Activated T-cell treated with anti-CD3 and anti-CD28 coated beads, Interleukin-2, amount 50 U/mL, for 24 hours (primary cell): ENCODE data around the gene POLN.
"Not testable (repeated sequence)": the region's sequence is repeated elsewhere in the genome, so short reads cannot be mapped to it uniquely, and the experiment has no call there.

Source experiments
- DNase-seq: peaks from one replicate; pipeline ENCODE4 v3.0.0-alpha.2; 2020
- H3K27ac Mint-ChIP-seq: 2 replicates; pipeline ENCODE4 v1.8.0; 2020; ENCODE audit warnings: mild to moderate bottlenecking, mixed read lengths
- H3K27me3 Mint-ChIP-seq: 2 replicates; pipeline ENCODE4 v1.8.0; 2020; ENCODE audit warnings: mixed read lengths
- H3K36me3 Mint-ChIP-seq: 2 replicates; pipeline ENCODE4 v1.8.0; 2020; ENCODE audit warnings: low read depth, mixed read lengths
- H3K4me1 Mint-ChIP-seq: 2 replicates; pipeline ENCODE4 v1.8.0; 2020; ENCODE audit warnings: low read depth, mixed read lengths
- H3K4me3 Mint-ChIP-seq: 2 replicates; pipeline ENCODE4 v1.8.0; 2020; ENCODE audit warnings: mild to moderate bottlenecking, moderate library complexity, mixed read lengths
- H3K9me3 Mint-ChIP-seq: 2 replicates; pipeline ENCODE4 v1.8.0; 2020; ENCODE audit warnings: mixed read lengths

Gene POLN

DNA sequence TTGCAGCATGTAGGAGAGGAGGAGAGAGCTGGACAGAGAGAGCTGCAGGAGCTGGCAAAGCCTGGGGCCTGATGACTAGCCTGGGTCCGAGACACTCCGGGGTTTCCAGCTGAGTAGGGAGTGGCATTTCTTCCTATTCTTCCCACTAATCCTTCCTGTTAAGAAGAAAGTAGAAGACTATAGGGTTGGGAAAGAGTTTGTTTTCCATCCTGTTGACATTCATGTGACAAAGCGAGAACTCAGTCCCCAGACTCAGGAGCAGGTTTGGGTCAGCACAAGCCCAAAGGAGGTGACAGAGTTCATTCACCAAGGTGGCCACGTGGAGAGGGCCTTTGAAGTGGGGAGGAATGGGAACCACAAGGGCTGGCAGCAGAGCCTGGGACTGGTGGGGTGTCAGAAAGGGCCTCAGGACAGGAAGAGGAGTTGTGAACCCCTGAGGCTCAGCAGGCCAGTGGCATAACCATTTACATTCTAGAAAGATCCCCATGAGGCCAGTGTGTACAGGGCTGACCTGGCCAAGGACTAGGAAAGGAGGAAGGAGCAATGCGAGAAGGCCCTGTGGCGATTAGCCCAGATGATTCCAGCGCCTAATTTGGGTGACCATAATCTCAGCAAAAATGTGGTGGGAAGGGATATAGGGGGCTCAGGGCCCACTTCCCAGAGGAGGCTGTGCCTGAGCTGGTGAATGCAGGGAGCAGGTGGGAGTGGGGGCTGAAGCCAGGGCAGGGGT is 3.3 kb upstream of the POLN start:
- Mint-ChIP-seq H3K4me1 (peaks cover 33% of the 10 kb centered on the region), H3K27ac (peak overlapping the region; percentile 27), H3K36me3 (peaks cover 17% of the 10 kb centered on the region), H3K27me3 (no peaks in the 10 kb centered on the region), H3K9me3 (no peaks in the 10 kb centered on the region), H3K4me3 (no peak overlapping the region)
- DNase-seq = peak; percentile 27

DNA sequence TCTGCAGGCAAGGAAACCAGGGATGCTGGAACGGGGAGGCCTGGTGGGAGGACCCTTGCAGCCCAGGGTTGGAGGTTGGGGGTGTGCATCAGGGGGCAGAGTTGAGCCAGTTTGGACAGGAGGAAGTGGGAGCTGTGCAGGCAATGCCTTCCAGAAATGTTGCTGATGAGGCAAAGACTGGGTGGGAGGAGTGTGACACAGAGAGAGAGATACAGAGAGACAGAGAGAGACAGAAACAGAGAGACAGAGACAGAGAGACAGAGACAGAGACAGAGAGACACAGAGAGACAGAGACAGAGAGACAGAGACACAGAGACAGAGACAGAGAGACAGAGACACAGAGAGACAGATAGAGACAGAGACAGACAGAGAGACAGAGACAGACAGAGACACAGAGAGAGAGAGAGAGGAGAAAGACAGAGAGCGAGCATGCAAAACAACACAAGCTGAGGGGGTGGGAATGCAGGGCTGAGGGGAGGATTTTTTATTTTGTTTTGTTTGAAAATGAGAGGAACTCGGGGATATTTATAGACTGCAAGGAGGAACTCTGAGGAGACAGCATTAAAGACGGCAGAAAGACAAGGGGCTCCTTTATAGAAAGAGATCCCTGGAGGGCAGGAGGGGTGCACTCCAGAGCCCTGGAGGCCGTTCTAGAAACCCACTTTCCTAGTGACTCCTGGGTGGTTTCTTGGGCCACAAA is 1.9 kb upstream of the POLN start:
- Mint-ChIP-seq H3K9me3 (no peaks in the 10 kb centered on the region), H3K27ac (peak overlapping the region; percentile 37), H3K27me3 (no peaks in the 10 kb centered on the region), H3K36me3 (peaks cover 26% of the 10 kb centered on the region), H3K4me3 (no peak overlapping the region), H3K4me1 (peaks cover 44% of the 10 kb centered on the region)
- DNase-seq = peak; percentile 30

DNA sequence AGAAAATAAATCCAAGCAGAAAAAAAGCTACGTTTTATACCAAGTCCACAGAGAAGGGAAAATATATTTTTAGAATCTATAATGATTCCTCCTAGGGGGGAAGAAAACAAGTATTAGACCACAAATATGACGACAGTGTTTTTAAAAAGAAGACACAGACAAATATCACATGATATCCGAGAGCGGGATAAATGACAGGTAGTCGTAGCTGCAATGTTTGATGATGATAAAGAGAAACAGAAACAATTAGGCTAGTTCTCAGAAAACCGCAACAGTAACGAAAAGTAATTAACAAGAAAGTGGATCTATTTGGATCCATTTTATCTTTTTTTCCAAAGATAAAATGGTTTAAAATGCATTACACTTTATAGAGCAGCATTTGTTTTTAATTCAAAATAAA is 918 bp downstream of the POLN start:
- peak overlapping the region; percentile 96 for H3K4me3 Mint-ChIP-seq
- DNase-seq = no peak
- peaks cover 46% of the 10 kb centered on the region for H3K36me3 Mint-ChIP-seq
- no peaks in the 10 kb centered on the region for H3K27me3 Mint-ChIP-seq
- peaks cover 65% of the 10 kb centered on the region for H3K4me1 Mint-ChIP-seq
- H3K27ac Mint-ChIP-seq = peak overlapping the region; percentile 94
- H3K9me3 Mint-ChIP-seq = no peaks in the 10 kb centered on the region

DNA sequence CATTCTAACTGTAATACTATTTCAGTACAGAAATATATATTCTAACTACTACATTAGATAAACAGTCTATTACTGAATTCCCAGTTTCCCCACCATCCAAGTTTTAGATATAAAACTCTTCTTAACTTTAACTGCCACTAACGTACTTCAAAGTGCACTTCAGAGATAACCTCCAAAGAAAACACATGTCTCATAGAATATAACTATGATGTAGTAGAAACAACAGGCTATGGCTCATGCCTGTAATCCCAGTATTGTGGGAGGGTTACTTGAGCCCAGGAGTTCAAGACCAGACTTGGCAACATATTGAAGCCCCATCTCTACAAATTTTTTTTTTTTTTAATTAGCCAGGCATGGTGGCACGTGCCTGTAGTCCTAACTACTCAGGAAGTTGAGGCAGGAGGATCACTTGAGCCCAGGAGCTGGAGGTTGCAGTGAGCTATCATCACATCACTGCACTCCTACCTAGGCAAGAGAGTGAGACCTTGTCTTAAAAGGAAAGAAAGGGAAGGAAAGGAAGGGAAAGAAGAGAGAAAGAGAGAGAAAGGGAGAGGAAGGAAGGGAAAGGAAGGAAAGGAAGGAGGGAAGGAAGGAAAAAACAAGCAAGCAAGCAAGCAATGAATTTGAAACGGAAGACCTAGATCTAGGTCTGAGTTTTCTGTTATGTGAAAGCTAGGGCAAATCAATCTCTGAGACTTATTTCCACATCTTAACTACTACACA is 4.8 kb downstream of the POLN start:
- H3K27me3 Mint-ChIP-seq = no peaks in the 10 kb centered on the region
- peak overlapping the region; percentile 67 for H3K27ac Mint-ChIP-seq
- peaks cover 63% of the 10 kb centered on the region for H3K4me1 Mint-ChIP-seq
- DNase-seq = no peak
- H3K9me3 Mint-ChIP-seq = no peaks in the 10 kb centered on the region
- H3K36me3 Mint-ChIP-seq = peaks cover 84% of the 10 kb centered on the region
- H3K4me3 Mint-ChIP-seq = peak overlapping the region; percentile 34

DNA sequence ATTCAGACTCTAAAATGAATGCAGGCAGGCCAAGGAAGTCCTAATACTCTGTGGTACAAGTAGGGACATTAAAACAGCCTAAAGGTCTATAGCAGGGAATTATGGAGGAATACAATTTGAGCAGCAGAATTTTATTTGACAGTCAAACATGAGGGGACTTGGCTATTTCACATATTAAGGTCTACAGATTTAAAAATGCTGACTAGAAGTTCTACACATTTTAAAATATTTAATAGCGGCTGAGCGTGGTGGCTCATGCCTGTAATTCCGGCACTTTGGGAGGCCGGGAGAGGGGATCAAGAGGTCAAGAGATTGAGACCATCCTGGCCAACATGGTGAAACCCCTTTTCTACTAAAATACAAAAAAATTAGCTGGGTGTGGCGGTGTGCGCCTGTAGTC is 10.8 kb downstream of the POLN start:
- Mint-ChIP-seq H3K36me3 (peaks cover 76% of the 10 kb centered on the region), H3K27ac (no peak overlapping the region), H3K4me3 (no peak overlapping the region), H3K9me3 (no peaks in the 10 kb centered on the region), H3K4me1 (peaks cover 28% of the 10 kb centered on the region), H3K27me3 (no peaks in the 10 kb centered on the region)
- DNase-seq = no peak

GRCh38 chr4:2226261-2226660 is 15.7 kb downstream of the POLN start:
- Mint-ChIP-seq H3K9me3 (no peaks in the 10 kb centered on the region), H3K36me3 (peaks cover 45% of the 10 kb centered on the region), H3K27me3 (no peaks in the 10 kb centered on the region), H3K4me3 (no peak overlapping the region), H3K4me1 (peaks cover 4% of the 10 kb centered on the region), H3K27ac (peak overlapping the region; percentile 41)
- no peak for DNase-seq

DNA sequence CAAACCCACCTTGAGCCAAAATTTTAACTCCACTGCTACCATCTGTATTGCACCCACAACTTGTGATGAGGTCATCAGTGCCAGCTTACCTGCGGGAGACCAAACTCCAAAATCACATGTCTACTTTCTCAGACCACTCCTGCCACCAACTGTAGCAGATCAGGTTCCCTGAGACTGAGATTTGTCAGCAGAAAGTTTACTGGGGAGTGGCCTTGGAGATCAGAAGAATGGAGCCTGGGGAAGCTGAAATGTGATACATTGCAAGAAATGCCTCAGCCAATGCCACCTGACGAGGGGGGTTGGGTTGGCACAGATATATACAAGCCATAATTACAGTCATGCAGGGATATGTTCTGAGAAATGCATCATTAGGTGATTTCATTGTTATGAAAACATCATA is 19.1 kb downstream of the POLN start:
- H3K4me1 Mint-ChIP-seq = peaks cover 4% of the 10 kb centered on the region
- DNase-seq = no peak
- no peaks in the 10 kb centered on the region for H3K27me3 Mint-ChIP-seq
- no peaks in the 10 kb centered on the region for H3K9me3 Mint-ChIP-seq
- no peak overlapping the region for H3K27ac Mint-ChIP-seq
- H3K4me3 Mint-ChIP-seq = no peak overlapping the region
- H3K36me3 Mint-ChIP-seq = peaks cover 25% of the 10 kb centered on the region

DNA sequence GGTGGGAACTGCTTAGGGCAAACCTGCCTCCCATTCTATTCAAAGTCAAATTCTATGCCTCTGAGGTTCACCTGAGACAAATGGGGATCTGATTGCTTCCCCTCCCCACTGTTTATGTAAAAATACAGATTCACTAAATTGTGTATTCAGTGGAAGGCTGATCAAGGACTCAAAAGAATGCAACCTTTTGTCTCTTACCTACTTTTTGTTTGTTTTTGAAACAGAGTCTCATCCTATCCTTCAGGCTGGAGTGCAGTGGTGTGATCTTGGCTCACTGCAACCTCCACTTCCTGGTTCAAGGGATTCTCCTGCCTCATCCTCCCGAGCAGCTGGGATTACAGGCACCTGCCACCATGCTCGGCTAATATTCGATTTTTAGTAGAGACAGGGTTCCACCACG is 20.5 kb downstream of the POLN start:
- H3K4me1 Mint-ChIP-seq, H3K9me3 Mint-ChIP-seq, H3K4me3 Mint-ChIP-seq, DNase-seq, H3K27ac Mint-ChIP-seq, H3K27me3 Mint-ChIP-seq: not testable (repeated sequence)
- H3K36me3 Mint-ChIP-seq = peaks cover 16% of the 10 kb centered on the region

DNA sequence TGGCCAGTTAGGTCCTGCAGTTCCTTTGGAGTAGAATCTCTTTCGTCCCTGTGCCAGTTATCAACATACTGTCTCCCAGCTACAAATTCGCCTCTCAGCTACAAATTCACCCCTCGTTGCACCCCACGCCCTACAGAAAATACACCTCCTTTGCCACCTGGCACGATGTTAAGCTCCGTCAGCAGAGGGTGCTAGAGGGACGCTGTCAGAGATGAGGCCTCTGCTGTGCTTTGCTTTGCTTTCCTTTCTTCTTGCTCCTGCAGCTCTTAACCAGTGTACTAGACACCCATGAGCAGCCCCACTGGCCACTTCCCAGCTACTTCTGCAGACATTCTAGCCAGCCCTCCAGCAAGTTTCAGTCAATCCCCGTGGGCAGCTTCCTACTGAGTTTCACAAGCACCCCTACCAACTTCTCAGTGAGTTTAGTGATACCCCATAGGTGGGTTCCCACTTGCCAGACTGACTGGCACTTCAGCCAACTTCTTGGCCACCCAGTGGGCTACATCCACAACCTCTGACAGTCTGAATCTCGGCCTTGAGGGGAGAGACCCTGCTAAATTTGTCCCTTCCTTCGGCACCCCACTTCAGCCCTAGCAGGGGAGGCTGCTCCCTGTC is 21.8 kb downstream of the POLN start:
- Mint-ChIP-seq H3K36me3 (peaks cover 10% of the 10 kb centered on the region), H3K27me3 (no peaks in the 10 kb centered on the region), H3K4me3 (no peak overlapping the region), H3K9me3 (no peaks in the 10 kb centered on the region), H3K4me1 (peaks cover 4% of the 10 kb centered on the region), H3K27ac (no peak overlapping the region)
- peak; percentile 84 for DNase-seq

GRCh38 chr4:2219233-2219760 is 22.6 kb downstream of the POLN start:
- H3K36me3 Mint-ChIP-seq = peaks cover 10% of the 10 kb centered on the region
- no peaks in the 10 kb centered on the region for H3K9me3 Mint-ChIP-seq
- H3K4me1 Mint-ChIP-seq = peaks cover 4% of the 10 kb centered on the region

GRCh38 chr4:2218436-2218835 is 23.5 kb downstream of the POLN start:
- H3K4me1 Mint-ChIP-seq = peaks cover 4% of the 10 kb centered on the region
- peaks cover 10% of the 10 kb centered on the region for H3K36me3 Mint-ChIP-seq
- no peak for DNase-seq
- no peak overlapping the region for H3K4me3 Mint-ChIP-seq
- H3K9me3 Mint-ChIP-seq = no peaks in the 10 kb centered on the region
- H3K27ac Mint-ChIP-seq = no peak overlapping the region
- no peaks in the 10 kb centered on the region for H3K27me3 Mint-ChIP-seq

More at GRCh38 chr4:2219233-2219760, 22.6 kb downstream of the POLN start:
- H3K27ac Mint-ChIP-seq = no peak overlapping the region
- H3K27me3 Mint-ChIP-seq = no peaks in the 10 kb centered on the region
- no peak for DNase-seq
- H3K4me3 Mint-ChIP-seq = no peak overlapping the region

- Mint-ChIP-seq H3K4me3 (no peak overlapping the region), H3K4me1 (peaks cover 4% of the 10 kb centered on the region), H3K27me3 (no peaks in the 10 kb centered on the region), H3K36me3 (peaks cover 7% of the 10 kb centered on the region), H3K27ac (no peak overlapping the region), H3K9me3 (no peaks in the 10 kb centered on the region)
- no peak for DNase-seq
Measured at GRCh38 chr4:2217726-2218125, 24.2 kb downstream of the POLN start.

- no peaks in the 10 kb centered on the region for H3K9me3 Mint-ChIP-seq
- no peak for DNase-seq
Measured at GRCh38 chr4:2212831-2213230, 29.1 kb downstream of the POLN start.

GRCh38 chr4:2202789-2203188 is 39.1 kb downstream of the POLN start:
- H3K9me3 Mint-ChIP-seq, H3K36me3 Mint-ChIP-seq, DNase-seq, H3K27me3 Mint-ChIP-seq, H3K27ac Mint-ChIP-seq, H3K4me3 Mint-ChIP-seq, H3K4me1 Mint-ChIP-seq: not testable (repeated sequence)

More at GRCh38 chr4:2212831-2213230, 29.1 kb downstream of the POLN start:
- Mint-ChIP-seq H3K27me3 (no peaks in the 10 kb centered on the region), H3K4me1 (no peaks in the 10 kb centered on the region), H3K27ac (no peak overlapping the region), H3K4me3 (no peak overlapping the region), H3K36me3 (no peaks in the 10 kb centered on the region)
